ENCODE measurements around the gene IFNK.

IFNK gene

DNA sequence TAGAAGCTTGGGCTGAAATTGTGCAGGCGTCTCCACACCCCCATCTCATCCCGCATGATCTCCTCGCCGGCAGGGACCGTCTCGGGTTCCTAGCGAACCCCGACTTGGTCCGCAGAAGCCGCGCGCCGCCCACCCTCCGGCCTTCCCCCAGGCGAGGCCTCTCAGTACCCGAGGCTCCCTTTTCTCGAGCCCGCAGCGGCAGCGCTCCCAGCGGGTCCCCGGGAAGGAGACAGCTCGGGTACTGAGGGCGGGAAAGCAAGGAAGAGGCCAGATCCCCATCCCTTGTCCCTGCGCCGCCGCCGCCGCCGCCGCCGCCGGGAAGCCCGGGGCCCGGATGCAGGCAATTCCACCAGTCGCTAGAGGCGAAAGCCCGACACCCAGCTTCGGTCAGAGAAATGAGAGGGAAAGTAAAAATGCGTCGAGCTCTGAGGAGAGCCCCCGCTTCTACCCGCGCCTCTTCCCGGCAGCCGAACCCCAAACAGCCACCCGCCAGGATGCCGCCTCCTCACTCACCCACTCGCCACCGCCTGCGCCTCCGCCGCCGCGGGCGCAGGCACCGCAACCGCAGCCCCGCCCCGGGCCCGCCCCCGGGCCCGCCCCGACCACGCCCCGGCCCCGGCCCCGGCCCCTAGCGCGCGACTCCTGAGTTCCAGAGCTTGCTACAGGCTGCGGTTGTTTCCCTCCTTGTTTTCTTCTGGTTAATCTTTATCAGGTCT, 49.0 kb downstream of the IFNK start, which contains the start of gene C9orf72:
TSS of gene C9orf72 (minus strand) at position 564 of the 716 bp plus-strand sequence. CDS start 6,361 bp downstream, outside the sequence.
- DNase-seq = peak in 54 of 56 donors; percentile 22 to 98 (median 88)

GRCh38 chr9:27573634-27574590, 49.8 kb downstream of the IFNK start:
- peak; percentile 77 to 98 (median 93) for DNase-seq
